NCI-H1694 (cell line): Measurements from ENCODE around the gene TRIP13.

Experiments used
- DNase-seq: peaks from one replicate; lab custom pipeline; 2025; lab: John Stamatoyannopoulos, UW

The TRIP13 gene

GRCh38 chr5:955886-956761 is 63.4 kb downstream of the TRIP13 start:
- DNase-seq: no peak

GRCh38 chr5:956941-957747 is 64.5 kb downstream of the TRIP13 start:
- DNase-seq: no peak

- no peak for DNase-seq
These were observed 65.2 kb downstream of the TRIP13 start for GRCh38 chr5:957748-958485.

- DNase-seq: no peak
These were observed 66.3 kb downstream of the TRIP13 start for GRCh38 chr5:958701-959571.

GRCh38 chr5:959581-960531 is 67.2 kb downstream of the TRIP13 start:
- DNase-seq: no peak

- no peak for DNase-seq
These were observed 67.9 kb downstream of the TRIP13 start for GRCh38 chr5:960551-960950.

- DNase-seq: peak; percentile 24
These were observed 68.5 kb downstream of the TRIP13 start for GRCh38 chr5:961002-961710.

GRCh38 chr5:961711-962240 is 69.1 kb downstream of the TRIP13 start:
- no peak for DNase-seq

GRCh38 chr5:962386-962785 is 69.7 kb downstream of the TRIP13 start:
- no peak for DNase-seq

GRCh38 chr5:962801-963200 is 70.1 kb downstream of the TRIP13 start:
- DNase-seq: no peak

- no peak for DNase-seq
These were observed 70.6 kb downstream of the TRIP13 start for GRCh38 chr5:963310-963672.

GRCh38 chr5:963673-964531 is 71.2 kb downstream of the TRIP13 start:
- no peak for DNase-seq

GRCh38 chr5:964821-965220 is 72.1 kb downstream of the TRIP13 start:
- no peak for DNase-seq

GRCh38 chr5:965604-966344 is 73.1 kb downstream of the TRIP13 start:
- DNase-seq: no peak

GRCh38 chr5:966345-966710 is 73.6 kb downstream of the TRIP13 start:
- no peak for DNase-seq

GRCh38 chr5:966941-967340 is 74.3 kb downstream of the TRIP13 start:
- no peak for DNase-seq
